SK-N-SH treated with all-trans-retinoic acid at 6 μM for 48 hours (cell line): ENCODE data around the gene NKAIN4.

ENCODE experiments used
- CREB5 ChIP-seq: fragments of 250-450 bp; sonication (Bioruptor Pico); IDR thresholded peaks from 2 replicates; pipeline ENCODE4 v1.5.1; 2020; ENCODE audit warnings: low read depth, mild to moderate bottlenecking, moderate library complexity
- ZC3H10 ChIP-seq: fragments of 250-450 bp; sonication (Bioruptor Pico); IDR thresholded peaks from 2 replicates; pipeline ENCODE4 v1.5.1; 2021; ENCODE audit warnings: mild to moderate bottlenecking, moderate library complexity
- TF ChIP-seq, protein P1 (sequence below): fragments of 250-450 bp; sonication (Bioruptor Pico); IDR thresholded peaks from 2 replicates; pipeline ENCODE4 v1.8.0; 2020; ENCODE audit warnings: mild to moderate bottlenecking, moderate library complexity, borderline replicate concordance
- TF ChIP-seq, protein P2 (sequence below): fragments of 250-450 bp; sonication (Bioruptor Pico); IDR thresholded peaks from 2 replicates; pipeline ENCODE4 v1.5.1; 2021; ENCODE audit warnings: mild to moderate bottlenecking, moderate library complexity

DNA sequence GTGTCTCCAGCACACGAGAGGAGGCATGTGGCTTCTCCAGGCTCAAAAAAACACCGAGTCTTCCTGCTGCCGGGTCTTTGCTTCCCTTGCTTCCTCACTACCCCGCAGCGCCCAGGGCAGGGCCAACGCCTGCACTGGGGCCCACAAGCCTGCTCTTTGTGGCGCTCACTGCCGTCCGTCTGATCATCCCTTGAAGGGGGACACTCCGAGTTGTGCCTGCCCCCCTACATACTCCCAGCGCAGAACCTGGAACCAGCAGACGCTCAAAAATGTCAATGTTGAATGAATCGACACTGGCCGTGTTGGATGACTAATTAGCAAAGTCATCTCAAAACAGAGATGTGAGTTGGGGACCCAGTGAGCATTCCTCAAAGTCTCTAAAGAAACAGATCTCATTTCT is 10.3 kb upstream of the NKAIN4 start:
- TF ChIP-seq CREB5 (CRISPR knock-in tag), result no peak
- TF ChIP-seq, protein P1, sequence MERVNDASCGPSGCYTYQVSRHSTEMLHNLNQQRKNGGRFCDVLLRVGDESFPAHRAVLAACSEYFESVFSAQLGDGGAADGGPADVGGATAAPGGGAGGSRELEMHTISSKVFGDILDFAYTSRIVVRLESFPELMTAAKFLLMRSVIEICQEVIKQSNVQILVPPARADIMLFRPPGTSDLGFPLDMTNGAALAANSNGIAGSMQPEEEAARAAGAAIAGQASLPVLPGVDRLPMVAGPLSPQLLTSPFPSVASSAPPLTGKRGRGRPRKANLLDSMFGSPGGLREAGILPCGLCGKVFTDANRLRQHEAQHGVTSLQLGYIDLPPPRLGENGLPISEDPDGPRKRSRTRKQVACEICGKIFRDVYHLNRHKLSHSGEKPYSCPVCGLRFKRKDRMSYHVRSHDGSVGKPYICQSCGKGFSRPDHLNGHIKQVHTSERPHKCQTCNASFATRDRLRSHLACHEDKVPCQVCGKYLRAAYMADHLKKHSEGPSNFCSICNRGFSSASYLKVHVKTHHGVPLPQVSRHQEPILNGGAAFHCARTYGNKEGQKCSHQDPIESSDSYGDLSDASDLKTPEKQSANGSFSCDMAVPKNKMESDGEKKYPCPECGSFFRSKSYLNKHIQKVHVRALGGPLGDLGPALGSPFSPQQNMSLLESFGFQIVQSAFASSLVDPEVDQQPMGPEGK (CRISPR knock-in tag), result no peak
- TF ChIP-seq ZC3H10 (CRISPR knock-in tag), result no peak
- TF ChIP-seq, protein P2, sequence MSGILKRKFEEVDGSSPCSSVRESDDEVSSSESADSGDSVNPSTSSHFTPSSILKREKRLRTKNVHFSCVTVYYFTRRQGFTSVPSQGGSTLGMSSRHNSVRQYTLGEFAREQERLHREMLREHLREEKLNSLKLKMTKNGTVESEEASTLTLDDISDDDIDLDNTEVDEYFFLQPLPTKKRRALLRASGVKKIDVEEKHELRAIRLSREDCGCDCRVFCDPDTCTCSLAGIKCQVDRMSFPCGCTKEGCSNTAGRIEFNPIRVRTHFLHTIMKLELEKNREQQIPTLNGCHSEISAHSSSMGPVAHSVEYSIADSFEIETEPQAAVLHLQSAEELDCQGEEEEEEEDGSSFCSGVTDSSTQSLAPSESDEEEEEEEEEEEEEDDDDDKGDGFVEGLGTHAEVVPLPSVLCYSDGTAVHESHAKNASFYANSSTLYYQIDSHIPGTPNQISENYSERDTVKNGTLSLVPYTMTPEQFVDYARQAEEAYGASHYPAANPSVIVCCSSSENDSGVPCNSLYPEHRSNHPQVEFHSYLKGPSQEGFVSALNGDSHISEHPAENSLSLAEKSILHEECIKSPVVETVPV, result no peak
